Measurements from ENCODE around the gene GCH1. TPM values are rescaled to one million over a fixed set of nuclear protein-coding genes. Genes with fewer than 3 reads are reported as not detected.
A peak's percentile ranks its signal among the peaks of the same experiment; 100 is the strongest.
"Not testable (repeated sequence)": the region's sequence is repeated elsewhere in the genome, so short reads cannot be mapped to it uniquely, and the experiment has no call there.

Gene GCH1
- total RNA-seq, 4 donors from 2014 or later: 9.5 to 14.3 (median 12.1) TPM

DNA sequence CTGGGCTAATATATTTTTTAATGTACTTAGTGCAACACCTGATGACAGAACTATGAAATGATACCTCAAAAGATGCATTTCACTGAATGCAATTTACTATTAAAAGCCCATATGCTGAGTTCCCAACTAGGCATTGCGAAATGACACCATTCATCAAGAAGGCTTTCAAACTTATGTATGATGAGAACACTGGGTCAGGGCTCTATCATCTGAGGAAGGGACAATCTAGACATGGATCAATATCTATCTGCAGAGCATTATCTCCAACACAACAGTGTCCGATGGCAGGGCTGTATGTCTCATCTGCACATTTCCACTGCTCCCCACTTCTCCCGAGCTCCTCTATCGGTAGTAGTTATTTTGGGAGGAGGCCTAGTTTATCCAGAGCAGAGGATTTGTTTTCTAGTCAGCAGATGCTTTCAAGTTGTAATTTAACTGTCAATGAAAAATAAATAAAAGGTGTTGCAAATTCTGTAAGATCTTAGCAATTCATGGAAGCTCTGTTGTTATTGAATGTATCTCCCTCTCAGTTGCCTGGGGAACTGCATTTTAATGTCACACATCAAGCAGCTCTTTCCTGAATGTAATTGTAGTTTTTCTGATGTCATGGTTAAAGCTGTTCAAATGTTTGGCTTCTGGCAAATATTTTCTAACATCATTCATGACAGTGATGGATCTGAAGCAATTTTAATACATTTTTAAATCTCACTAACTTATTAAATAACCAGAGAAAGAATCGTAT lies 7.4 kb upstream of the GCH1 start:
- TF ChIP-seq, protein P1, sequence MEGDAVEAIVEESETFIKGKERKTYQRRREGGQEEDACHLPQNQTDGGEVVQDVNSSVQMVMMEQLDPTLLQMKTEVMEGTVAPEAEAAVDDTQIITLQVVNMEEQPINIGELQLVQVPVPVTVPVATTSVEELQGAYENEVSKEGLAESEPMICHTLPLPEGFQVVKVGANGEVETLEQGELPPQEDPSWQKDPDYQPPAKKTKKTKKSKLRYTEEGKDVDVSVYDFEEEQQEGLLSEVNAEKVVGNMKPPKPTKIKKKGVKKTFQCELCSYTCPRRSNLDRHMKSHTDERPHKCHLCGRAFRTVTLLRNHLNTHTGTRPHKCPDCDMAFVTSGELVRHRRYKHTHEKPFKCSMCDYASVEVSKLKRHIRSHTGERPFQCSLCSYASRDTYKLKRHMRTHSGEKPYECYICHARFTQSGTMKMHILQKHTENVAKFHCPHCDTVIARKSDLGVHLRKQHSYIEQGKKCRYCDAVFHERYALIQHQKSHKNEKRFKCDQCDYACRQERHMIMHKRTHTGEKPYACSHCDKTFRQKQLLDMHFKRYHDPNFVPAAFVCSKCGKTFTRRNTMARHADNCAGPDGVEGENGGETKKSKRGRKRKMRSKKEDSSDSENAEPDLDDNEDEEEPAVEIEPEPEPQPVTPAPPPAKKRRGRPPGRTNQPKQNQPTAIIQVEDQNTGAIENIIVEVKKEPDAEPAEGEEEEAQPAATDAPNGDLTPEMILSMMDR (IDR thresholded peaks at IDR 0.05): no peak
- TF ChIP-seq EP300 (IDR thresholded peaks at IDR 0.05): no peak
- 94% methylated on average over 5 of the region's 5 CpGs for WGBS
- H3K4me1 ChIP-seq: no peaks in the 10 kb centered on the region
- H3K9me3 ChIP-seq: no peaks in the 10 kb centered on the region
- H3K27me3 ChIP-seq: no peaks in the 10 kb centered on the region
- H3K4me3 ChIP-seq: no peak overlapping the region
- H3K27ac ChIP-seq: no peak overlapping the region
- H3K36me3 ChIP-seq: no peaks in the 10 kb centered on the region
- DNase-seq (ENCODE audit: low spot score in 2 of 2): no peak

DNA sequence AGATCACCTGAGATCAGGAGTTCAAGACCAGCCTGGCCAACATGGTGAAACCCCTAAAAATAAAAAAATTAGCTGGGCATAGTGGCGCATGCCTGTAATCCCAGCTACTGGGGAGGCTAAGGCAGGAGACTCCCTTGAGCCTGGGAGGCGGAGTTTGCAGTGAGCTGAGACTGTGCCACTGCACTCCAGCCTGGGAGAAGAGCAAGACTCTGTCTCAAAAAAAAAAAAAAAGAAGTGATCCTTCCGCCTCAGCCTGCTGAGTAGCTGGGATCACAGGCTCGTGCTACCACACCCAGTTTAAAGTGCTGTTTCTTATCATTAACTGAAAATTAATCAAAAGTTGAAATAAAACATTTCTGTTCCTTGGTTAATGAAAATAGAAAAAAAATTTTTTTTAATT lies 6.3 kb upstream of the GCH1 start:
- WGBS: 78% methylated on average over 4 of the region's 4 CpGs
- not testable (repeated sequence) for H3K4me3 ChIP-seq; H3K36me3 ChIP-seq; H3K27ac ChIP-seq; H3K4me1 ChIP-seq; DNase-seq (ENCODE audit: low spot score in 2 of 2); H3K27me3 ChIP-seq; H3K9me3 ChIP-seq

GRCh38 chr14:54908190-54908589 lies 5.6 kb upstream of the GCH1 start:
- Histone ChIP-seq H3K9me3 (no peaks in the 10 kb centered on the region), H3K4me1 (peaks cover under 1% of the 10 kb centered on the region), H3K27ac (no peak overlapping the region), H3K36me3 (no peaks in the 10 kb centered on the region), H3K4me3 (no peak overlapping the region), H3K27me3 (no peaks in the 10 kb centered on the region)
- DNase-seq (ENCODE audit: low spot score in 2 of 2): no peak
- WGBS: 87% methylated on average over 4 of the region's 4 CpGs
- TF ChIP-seq POLR2A (IDR thresholded peaks at IDR 0.05) (no peak), EP300 (IDR thresholded peaks at IDR 0.05) (no peak), POLR2AphosphoS5 (IDR thresholded peaks at IDR 0.05) (no peak)
- TF ChIP-seq, protein P1 (IDR thresholded peaks at IDR 0.05): no peak

DNA sequence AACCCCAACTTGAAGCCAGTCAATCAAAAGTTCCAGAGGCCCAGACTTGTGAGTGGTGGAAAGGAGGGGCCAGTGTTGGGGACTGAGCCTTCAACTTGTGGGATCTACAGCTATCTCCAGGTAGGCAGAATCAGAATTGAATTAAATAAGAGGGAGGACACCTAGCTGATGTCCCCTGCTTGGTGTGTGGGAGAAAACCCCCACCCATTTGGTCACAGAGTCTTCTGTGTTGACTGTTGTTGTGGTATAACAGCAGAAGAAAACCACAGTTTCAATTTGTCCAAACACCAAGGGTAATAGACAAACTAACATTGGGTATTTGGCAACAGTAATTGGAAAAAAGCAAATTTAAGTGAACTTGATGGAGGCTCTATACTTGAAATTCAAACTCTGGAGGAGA lies 3.4 kb upstream of the GCH1 start:
- TF ChIP-seq POLR2AphosphoS5 (IDR thresholded peaks at IDR 0.05) (no peak), POLR2A (IDR thresholded peaks at IDR 0.05) (no peak), EP300 (IDR thresholded peaks at IDR 0.05) (no peak)
- TF ChIP-seq, protein P1 (IDR thresholded peaks at IDR 0.05): no peak
- no peaks in the 10 kb centered on the region for H3K9me3 ChIP-seq
- peaks cover 12% of the 10 kb centered on the region for H3K4me1 ChIP-seq
- H3K27me3 ChIP-seq: no peaks in the 10 kb centered on the region
- no peak overlapping the region for H3K4me3 ChIP-seq
- no peaks in the 10 kb centered on the region for H3K36me3 ChIP-seq
- H3K27ac ChIP-seq: no peak overlapping the region
- no peak for DNase-seq (ENCODE audit: low spot score in 2 of 2)

GRCh38 chr14:54902143-54902520 lies 494 bp downstream of the GCH1 start:
- Histone ChIP-seq H3K4me3 (peak overlapping the region; percentile 95), H3K36me3 (no peaks in the 10 kb centered on the region), H3K27me3 (no peaks in the 10 kb centered on the region), H3K27ac (peak overlapping the region; percentile 85), H3K4me1 (peaks cover 19% of the 10 kb centered on the region), H3K9me3 (no peaks in the 10 kb centered on the region)
- WGBS: no CpG with 5 or more reads among the region's 37 CpGs
- TF ChIP-seq POLR2AphosphoS5 (IDR thresholded peaks at IDR 0.05) (peak in 1 of 3 donors; percentile 14), EP300 (IDR thresholded peaks at IDR 0.05) (no peak), POLR2A (IDR thresholded peaks at IDR 0.05) (no peak)
- TF ChIP-seq, protein P1 (IDR thresholded peaks at IDR 0.05): no peak
- peak; percentile 91 to 92 for DNase-seq (ENCODE audit: low spot score in 2 of 2)

All from suprapubic skin (tissue), 4 donors.